WI38 (cell line): ENCODE measurements around the gene DISC1.

ENCODE experiments used
- H3K4me3 ChIP-seq: 2 replicates; pipeline ENCODE4 v1.5.1; 2011; ENCODE audit warnings: low read depth, mild to moderate bottlenecking, control low read depth, low read length
- TF ChIP-seq, protein P1 (sequence below): IDR thresholded peaks from 2 replicates; pipeline ENCODE4 v1.5.1; 2012; ENCODE audit warnings: low read depth, mild to moderate bottlenecking, control low read depth, low read length

DISC1 gene

GRCh38 chr1:232019026-232019340 is 392.4 kb downstream of the DISC1 start:
- TF ChIP-seq, protein P1, sequence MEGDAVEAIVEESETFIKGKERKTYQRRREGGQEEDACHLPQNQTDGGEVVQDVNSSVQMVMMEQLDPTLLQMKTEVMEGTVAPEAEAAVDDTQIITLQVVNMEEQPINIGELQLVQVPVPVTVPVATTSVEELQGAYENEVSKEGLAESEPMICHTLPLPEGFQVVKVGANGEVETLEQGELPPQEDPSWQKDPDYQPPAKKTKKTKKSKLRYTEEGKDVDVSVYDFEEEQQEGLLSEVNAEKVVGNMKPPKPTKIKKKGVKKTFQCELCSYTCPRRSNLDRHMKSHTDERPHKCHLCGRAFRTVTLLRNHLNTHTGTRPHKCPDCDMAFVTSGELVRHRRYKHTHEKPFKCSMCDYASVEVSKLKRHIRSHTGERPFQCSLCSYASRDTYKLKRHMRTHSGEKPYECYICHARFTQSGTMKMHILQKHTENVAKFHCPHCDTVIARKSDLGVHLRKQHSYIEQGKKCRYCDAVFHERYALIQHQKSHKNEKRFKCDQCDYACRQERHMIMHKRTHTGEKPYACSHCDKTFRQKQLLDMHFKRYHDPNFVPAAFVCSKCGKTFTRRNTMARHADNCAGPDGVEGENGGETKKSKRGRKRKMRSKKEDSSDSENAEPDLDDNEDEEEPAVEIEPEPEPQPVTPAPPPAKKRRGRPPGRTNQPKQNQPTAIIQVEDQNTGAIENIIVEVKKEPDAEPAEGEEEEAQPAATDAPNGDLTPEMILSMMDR: no peak
- no peak overlapping the region for H3K4me3 ChIP-seq

DNA sequence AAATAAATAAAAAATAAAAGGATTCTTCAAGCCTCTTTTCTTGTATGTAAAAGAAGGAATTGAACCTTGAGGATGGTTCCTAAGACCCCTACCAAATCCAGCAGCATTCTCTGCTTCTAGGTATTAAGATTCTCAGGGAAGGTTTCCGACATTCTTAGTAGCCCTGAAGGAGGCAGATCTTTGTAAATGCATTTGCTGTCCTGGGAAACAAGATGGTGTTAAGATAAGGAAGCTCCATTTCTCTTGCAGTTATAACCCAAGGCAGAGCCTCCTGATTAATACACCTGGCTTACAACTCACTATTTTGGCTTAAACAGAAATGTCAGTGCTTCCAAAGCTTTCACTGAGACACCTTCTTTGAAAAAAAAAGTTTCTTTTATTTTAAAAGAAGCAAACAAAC is 393.8 kb downstream of the DISC1 start:
- no peak overlapping the region for H3K4me3 ChIP-seq
- TF ChIP-seq, protein P1: no peak

- TF ChIP-seq, protein P1: no peak
- H3K4me3 ChIP-seq: no peak overlapping the region
Measured at GRCh38 chr1:232029315-232029714, 402.7 kb downstream of the DISC1 start.

DNA sequence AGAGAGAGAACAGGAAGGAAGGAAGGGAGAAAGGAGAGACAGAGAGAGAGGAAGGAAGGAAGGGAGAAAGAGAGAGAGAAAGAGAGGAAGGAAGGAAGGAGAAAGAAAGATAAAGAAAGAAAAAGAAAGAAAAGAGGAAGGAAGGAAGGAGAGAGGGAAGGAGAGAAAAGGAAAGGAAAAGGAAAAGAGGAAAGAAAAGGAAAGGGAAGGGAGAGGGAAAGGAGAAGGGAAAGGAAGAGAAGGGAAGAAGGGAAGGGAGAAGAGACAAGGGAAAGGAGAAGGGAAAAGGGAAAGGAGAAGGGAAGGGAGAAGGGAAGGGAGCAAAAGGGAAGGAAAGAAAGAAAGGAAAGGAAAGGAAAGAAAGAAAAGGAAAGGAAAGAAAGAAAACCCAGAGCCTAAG is 404.6 kb downstream of the DISC1 start:
- H3K4me3 ChIP-seq: no peak overlapping the region
- TF ChIP-seq, protein P1: no peak

GRCh38 chr1:232033285-232033684 is 406.7 kb downstream of the DISC1 start:
- H3K4me3 ChIP-seq: no peak overlapping the region
- TF ChIP-seq, protein P1: no peak

GRCh38 chr1:232034556-232034955 is 408.0 kb downstream of the DISC1 start:
- H3K4me3 ChIP-seq: no peak overlapping the region
- TF ChIP-seq, protein P1: no peak

DNA sequence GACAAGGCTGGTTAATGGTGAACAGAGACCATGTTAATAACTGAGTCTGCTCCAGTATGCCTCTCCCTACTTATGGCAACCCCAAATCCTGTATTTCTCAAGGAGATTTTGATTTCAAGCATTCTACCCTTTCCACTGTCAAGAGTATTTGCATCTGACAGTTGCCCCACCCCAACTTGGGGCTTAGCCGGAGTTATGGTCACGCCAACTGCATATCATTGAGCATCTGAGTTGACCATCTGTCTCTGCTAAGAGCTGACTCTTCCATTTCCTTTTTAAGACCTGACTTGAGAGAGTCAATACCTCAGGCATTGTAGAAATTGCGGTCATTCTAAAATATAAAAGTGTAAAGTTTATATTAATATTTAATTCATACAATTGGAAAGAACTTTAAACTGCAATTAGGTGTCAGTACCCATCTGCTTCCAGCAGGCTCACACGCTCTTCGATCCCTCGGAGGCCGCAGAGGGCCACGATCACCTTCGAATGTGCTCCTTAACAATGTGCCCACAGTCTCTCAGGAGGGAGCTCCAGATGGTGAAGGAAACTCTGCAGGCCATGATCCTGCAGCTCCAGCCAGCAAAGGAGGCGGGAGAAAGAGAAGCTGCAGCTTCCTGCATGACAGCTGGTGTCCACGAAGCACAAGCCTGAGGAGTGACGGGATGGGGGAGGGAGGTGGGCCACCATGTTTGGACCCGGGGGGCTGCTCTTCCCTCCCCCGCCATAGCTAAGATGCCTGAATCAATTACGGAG is 409.8 kb downstream of the DISC1 start:
- TF ChIP-seq, protein P1: no peak
- H3K4me3 ChIP-seq: no peak overlapping the region
